ENCODE measurements around the gene FBXO4.

The FBXO4 gene

DNA sequence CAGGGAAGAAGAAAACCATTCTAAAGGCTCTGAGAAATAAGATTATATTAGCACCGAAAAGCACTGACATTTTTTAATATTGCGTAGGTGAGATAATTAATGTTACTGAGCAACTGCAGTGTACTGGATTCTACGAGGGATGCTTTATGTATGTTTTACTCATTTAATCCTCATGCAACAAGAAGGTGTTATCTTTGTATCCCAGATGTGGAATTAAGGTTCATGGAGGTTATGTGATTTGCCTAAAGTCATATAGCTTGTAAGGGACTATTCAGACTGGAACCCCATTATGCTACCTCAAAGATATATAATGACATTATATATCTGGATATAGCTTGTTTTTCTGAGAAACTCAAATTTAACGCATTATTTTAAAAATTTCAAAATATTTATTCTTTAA lies 2.5 kb downstream of the FBXO4 start:
- no peak overlapping the region for H2AFZ ChIP-seq (ENCODE audit: low read depth, low read length)
- H3K9me3 ChIP-seq (ENCODE audit: insufficient read depth, low read length, severe bottlenecking), result no peaks in the 10 kb centered on the region
- no peak overlapping the region for H3K27ac ChIP-seq (ENCODE audit: low read length)
- no peak overlapping the region for H3K9ac ChIP-seq (ENCODE audit: low read depth, low read length)
- H3K79me2 ChIP-seq (ENCODE audit: insufficient read depth, low read length), result peaks cover 15% of the 10 kb centered on the region
- H3K4me1 ChIP-seq (ENCODE audit: insufficient read depth, low read length), result peaks cover 36% of the 10 kb centered on the region
- no peak overlapping the region for H3K4me3 ChIP-seq (ENCODE audit: low read depth in 1 of 2, low read length in 2 of 2)
- peak overlapping the region; percentile 5; the same call in 1 of the 2 replicates for H3K4me2 ChIP-seq (ENCODE audit: insufficient read depth, low read length)
- H3K27me3 ChIP-seq (ENCODE audit: insufficient read depth, low read length, poor library complexity), result no peaks in the 10 kb centered on the region
- DNase-seq (no peak), ATAC-seq (ENCODE audit: insufficient read depth, low read depth) (no peak)
- H3K36me3 ChIP-seq (ENCODE audit: insufficient read depth, low read length), result peaks cover 30% of the 10 kb centered on the region
- TF ChIP-seq, protein P1, sequence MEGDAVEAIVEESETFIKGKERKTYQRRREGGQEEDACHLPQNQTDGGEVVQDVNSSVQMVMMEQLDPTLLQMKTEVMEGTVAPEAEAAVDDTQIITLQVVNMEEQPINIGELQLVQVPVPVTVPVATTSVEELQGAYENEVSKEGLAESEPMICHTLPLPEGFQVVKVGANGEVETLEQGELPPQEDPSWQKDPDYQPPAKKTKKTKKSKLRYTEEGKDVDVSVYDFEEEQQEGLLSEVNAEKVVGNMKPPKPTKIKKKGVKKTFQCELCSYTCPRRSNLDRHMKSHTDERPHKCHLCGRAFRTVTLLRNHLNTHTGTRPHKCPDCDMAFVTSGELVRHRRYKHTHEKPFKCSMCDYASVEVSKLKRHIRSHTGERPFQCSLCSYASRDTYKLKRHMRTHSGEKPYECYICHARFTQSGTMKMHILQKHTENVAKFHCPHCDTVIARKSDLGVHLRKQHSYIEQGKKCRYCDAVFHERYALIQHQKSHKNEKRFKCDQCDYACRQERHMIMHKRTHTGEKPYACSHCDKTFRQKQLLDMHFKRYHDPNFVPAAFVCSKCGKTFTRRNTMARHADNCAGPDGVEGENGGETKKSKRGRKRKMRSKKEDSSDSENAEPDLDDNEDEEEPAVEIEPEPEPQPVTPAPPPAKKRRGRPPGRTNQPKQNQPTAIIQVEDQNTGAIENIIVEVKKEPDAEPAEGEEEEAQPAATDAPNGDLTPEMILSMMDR (IDR thresholded peaks at IDR 0.05; ENCODE audit: borderline replicate concordance, extremely low read depth, low read length, poor library complexity, severe bottlenecking), result no peak
- TF ChIP-seq EZH2 (IDR thresholded peaks at IDR 0.05; ENCODE audit: borderline replicate concordance, low read depth, low read length, severe bottlenecking), result no peak
- no peaks in the 10 kb centered on the region for H4K20me1 ChIP-seq (ENCODE audit: insufficient read depth, low read length)

DNA sequence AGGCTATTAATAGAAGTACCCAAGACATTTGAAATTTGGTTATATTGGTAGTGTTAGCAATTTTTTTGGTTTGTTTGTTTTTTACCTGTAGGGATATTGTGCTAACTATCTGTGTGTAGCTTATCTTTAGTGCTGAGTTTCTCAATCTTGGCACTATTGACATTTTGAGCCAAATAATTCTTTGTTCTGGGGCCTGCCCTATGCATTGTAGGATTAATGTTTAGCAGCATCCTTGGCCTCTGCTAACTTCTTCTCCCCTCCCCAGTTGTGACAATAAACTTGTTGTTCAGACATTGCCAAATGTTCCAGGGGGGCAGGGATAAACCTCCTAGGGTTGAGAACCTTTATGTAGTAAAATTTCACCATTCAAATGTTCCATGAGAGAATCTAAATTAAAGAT lies 4.0 kb downstream of the FBXO4 start:
- Histone ChIP-seq H3K27ac (ENCODE audit: low read length) (no peak overlapping the region), H3K9ac (ENCODE audit: low read depth, low read length) (no peak overlapping the region), H3K4me3 (ENCODE audit: low read depth in 1 of 2, low read length in 2 of 2) (no peak overlapping the region), H4K20me1 (ENCODE audit: insufficient read depth, low read length) (no peaks in the 10 kb centered on the region), H3K4me2 (ENCODE audit: insufficient read depth, low read length) (no peak overlapping the region), H3K79me2 (ENCODE audit: insufficient read depth, low read length) (peaks cover 15% of the 10 kb centered on the region), H3K9me3 (ENCODE audit: insufficient read depth, low read length, severe bottlenecking) (no peaks in the 10 kb centered on the region), H3K27me3 (ENCODE audit: insufficient read depth, low read length, poor library complexity) (no peaks in the 10 kb centered on the region), H3K4me1 (ENCODE audit: insufficient read depth, low read length) (peaks cover 31% of the 10 kb centered on the region), H3K36me3 (ENCODE audit: insufficient read depth, low read length) (peaks cover 33% of the 10 kb centered on the region), H2AFZ (ENCODE audit: low read depth, low read length) (no peak overlapping the region)
- ATAC-seq (ENCODE audit: insufficient read depth, low read depth) (no peak), DNase-seq (no peak)
- TF ChIP-seq EZH2 (IDR thresholded peaks at IDR 0.05; ENCODE audit: borderline replicate concordance, low read depth, low read length, severe bottlenecking), result no peak
- TF ChIP-seq, protein P1 (IDR thresholded peaks at IDR 0.05; ENCODE audit: borderline replicate concordance, extremely low read depth, low read length, poor library complexity, severe bottlenecking), result no peak

DNA sequence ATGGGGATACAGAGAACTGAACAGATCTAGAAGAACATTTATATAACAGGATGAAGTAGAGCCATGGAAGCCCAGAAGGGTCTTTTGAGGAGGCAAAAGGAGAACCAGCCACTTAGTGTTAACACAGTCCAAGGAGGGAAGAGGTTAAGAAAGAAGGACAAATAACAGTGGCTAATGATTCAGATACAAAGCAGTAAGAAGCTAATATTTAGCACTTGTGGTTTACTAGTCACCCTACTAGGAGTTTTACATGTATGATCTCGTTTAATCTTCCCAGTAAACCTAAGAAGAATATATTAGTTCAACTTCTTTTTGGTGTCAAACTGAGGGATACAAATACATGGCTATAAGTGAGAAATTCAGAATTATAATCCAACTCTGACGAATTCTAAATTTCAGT lies 7.7 kb downstream of the FBXO4 start:
- Histone ChIP-seq H3K4me2 (ENCODE audit: insufficient read depth, low read length) (no peak overlapping the region), H3K9me3 (ENCODE audit: insufficient read depth, low read length, severe bottlenecking) (no peaks in the 10 kb centered on the region), H3K79me2 (ENCODE audit: insufficient read depth, low read length) (no peaks in the 10 kb centered on the region; the same call in 1 of the 2 replicates), H3K4me1 (ENCODE audit: insufficient read depth, low read length) (no peaks in the 10 kb centered on the region), H4K20me1 (ENCODE audit: insufficient read depth, low read length) (no peaks in the 10 kb centered on the region), H2AFZ (ENCODE audit: low read depth, low read length) (no peak overlapping the region), H3K27ac (ENCODE audit: low read length) (no peak overlapping the region), H3K36me3 (ENCODE audit: insufficient read depth, low read length) (peaks cover 58% of the 10 kb centered on the region), H3K27me3 (ENCODE audit: insufficient read depth, low read length, poor library complexity) (no peaks in the 10 kb centered on the region), H3K4me3 (ENCODE audit: low read depth in 1 of 2, low read length in 2 of 2) (no peak overlapping the region), H3K9ac (ENCODE audit: low read depth, low read length) (no peak overlapping the region)
- ATAC-seq (ENCODE audit: insufficient read depth, low read depth) (no peak), DNase-seq (no peak)
- no peak for TF ChIP-seq EZH2 (IDR thresholded peaks at IDR 0.05; ENCODE audit: borderline replicate concordance, low read depth, low read length, severe bottlenecking)
- TF ChIP-seq, protein P1 (IDR thresholded peaks at IDR 0.05; ENCODE audit: borderline replicate concordance, extremely low read depth, low read length, poor library complexity, severe bottlenecking), result no peak

DNA sequence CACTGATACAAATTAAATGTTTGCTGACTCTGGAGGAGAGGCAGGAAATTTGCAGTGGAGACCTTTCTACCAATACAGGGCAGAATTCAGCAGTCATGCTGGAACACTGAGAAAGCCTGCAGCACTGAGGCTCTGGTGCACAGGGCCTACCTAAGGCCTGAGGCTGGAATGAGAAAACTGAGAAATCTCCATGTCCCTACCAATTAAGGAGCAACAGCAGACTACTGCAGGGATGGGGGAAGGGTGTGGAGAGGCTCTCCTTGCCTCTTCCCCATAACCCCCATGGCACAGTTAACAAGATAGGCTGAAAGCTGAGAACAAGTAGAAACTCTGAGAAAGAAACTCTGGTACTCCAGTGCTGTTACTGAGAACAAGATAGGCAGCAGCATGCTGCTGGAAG lies 10.5 kb downstream of the FBXO4 start:
- Histone ChIP-seq H2AFZ (ENCODE audit: low read depth, low read length) (no peak overlapping the region), H3K36me3 (ENCODE audit: insufficient read depth, low read length) (peaks cover 53% of the 10 kb centered on the region), H3K27me3 (ENCODE audit: insufficient read depth, low read length, poor library complexity) (no peaks in the 10 kb centered on the region), H3K9ac (ENCODE audit: low read depth, low read length) (no peak overlapping the region), H3K4me1 (ENCODE audit: insufficient read depth, low read length) (no peaks in the 10 kb centered on the region), H3K79me2 (ENCODE audit: insufficient read depth, low read length) (no peaks in the 10 kb centered on the region), H3K4me3 (ENCODE audit: low read depth in 1 of 2, low read length in 2 of 2) (no peak overlapping the region), H3K27ac (ENCODE audit: low read length) (no peak overlapping the region), H4K20me1 (ENCODE audit: insufficient read depth, low read length) (no peaks in the 10 kb centered on the region), H3K9me3 (ENCODE audit: insufficient read depth, low read length, severe bottlenecking) (no peaks in the 10 kb centered on the region), H3K4me2 (ENCODE audit: insufficient read depth, low read length) (no peak overlapping the region)
- TF ChIP-seq, protein P1 (IDR thresholded peaks at IDR 0.05; ENCODE audit: borderline replicate concordance, extremely low read depth, low read length, poor library complexity, severe bottlenecking), result no peak
- no peak for TF ChIP-seq EZH2 (IDR thresholded peaks at IDR 0.05; ENCODE audit: borderline replicate concordance, low read depth, low read length, severe bottlenecking)
- DNase-seq, result no peak
- no peak for ATAC-seq (ENCODE audit: insufficient read depth, low read depth)
